Liver (tissue), 3 donors: ENCODE data around the gene ACP4.

Source experiments
- CTCF ChIP-seq: fragments of 150-350 bp; IDR thresholded peaks from 2 replicates; pipeline ENCODE4 v1.5.1; 2017; ENCODE audit warnings: improper control_type of control experiment, low read depth, low read length; ENCODE audit not compliant: missing input control
- HNF4G ChIP-seq: IDR thresholded peaks from 2 replicates; pipeline ENCODE4 v1.6.1; 2016; ENCODE audit warnings: antibody characterized with exemption
- JUND ChIP-seq, 2 donors: IDR thresholded peaks; 2 replicates each; pipeline ENCODE4 v1.6.1; 2016; ENCODE audit warnings: antibody characterized with exemption in 2 of 2
- MAX ChIP-seq: IDR thresholded peaks from 2 replicates; pipeline ENCODE4 v1.6.1; 2016; ENCODE audit warnings: antibody characterized with exemption
- RXRA ChIP-seq, 2 donors: IDR thresholded peaks; 2 replicates each; pipeline ENCODE4 v1.6.1; 2017 to 2018; ENCODE audit warnings: antibody characterized with exemption in 2 of 2, mild to moderate bottlenecking in 1 of 2
- donor health status: healthy.
- donor health status: healthy.

GRCh38 chr19:50743537-50743936 lies 46.7 kb upstream of the ACP4 start:
- TF ChIP-seq CTCF (no peak), JUND (IDR thresholded peaks at IDR 0.05) (no peak), HNF4G (no peak), MAX (no peak), RXRA (IDR thresholded peaks at IDR 0.05) (no peak)
